ENCODE results near the gene EPS8L1.

DNA sequence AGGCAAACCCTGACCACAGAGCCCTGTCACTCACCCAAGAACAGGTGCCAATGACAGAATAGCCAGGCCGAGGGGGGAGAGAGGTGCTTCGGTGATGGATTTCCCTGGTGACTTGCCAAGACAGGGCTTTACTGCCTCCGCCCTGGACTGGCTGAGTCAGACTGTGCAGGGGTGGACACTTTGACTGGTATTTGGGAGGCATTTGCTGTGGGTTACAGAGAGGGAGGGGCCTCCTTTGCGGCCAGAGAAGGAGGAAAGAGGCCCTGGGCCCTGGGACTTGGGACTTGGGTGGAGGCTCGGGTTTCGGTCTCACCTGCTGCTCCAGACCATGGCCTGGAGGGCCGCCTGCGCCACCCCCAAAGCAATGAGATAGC, 4.6 kb upstream of the EPS8L1 start:
- TF ChIP-seq, protein P1, sequence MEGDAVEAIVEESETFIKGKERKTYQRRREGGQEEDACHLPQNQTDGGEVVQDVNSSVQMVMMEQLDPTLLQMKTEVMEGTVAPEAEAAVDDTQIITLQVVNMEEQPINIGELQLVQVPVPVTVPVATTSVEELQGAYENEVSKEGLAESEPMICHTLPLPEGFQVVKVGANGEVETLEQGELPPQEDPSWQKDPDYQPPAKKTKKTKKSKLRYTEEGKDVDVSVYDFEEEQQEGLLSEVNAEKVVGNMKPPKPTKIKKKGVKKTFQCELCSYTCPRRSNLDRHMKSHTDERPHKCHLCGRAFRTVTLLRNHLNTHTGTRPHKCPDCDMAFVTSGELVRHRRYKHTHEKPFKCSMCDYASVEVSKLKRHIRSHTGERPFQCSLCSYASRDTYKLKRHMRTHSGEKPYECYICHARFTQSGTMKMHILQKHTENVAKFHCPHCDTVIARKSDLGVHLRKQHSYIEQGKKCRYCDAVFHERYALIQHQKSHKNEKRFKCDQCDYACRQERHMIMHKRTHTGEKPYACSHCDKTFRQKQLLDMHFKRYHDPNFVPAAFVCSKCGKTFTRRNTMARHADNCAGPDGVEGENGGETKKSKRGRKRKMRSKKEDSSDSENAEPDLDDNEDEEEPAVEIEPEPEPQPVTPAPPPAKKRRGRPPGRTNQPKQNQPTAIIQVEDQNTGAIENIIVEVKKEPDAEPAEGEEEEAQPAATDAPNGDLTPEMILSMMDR (IDR thresholded peaks at IDR 0.05), result no peak
- TF ChIP-seq POLR2A (IDR thresholded peaks at IDR 0.05), result no peak

Measured in body of pancreas (tissue), 4 donors.